ENCODE data around the gene IQCH. TPM values are rescaled to one million over a fixed set of nuclear protein-coding genes. Genes with fewer than 3 reads are reported as not detected.

IQCH gene
- total RNA-seq, 1 experiment from 2014 or later, result 1.1 TPM

- H3K27ac Mint-ChIP-seq, result no peak overlapping the region
- H4K91ac ChIP-seq (ENCODE audit: insufficient read length, low read depth, low read length), result no peak overlapping the region
- no peaks in the 10 kb centered on the region for H3K4me1 ChIP-seq (ENCODE audit: insufficient read depth, low read length)
These were observed 36.2 kb upstream of the IQCH start for GRCh38 chr15:67218428-67218827.

More at GRCh38 chr15:67218428-67218827, 36.2 kb upstream of the IQCH start:
- no peak for DNase-seq
- Histone ChIP-seq H3T11ph (ENCODE audit: low read length) (no peak overlapping the region), H2AK5ac (ENCODE audit: insufficient read length, low read length) (no peak overlapping the region), H2BK20ac (ENCODE audit: low read depth, low read length, poor library complexity, severe bottlenecking) (no peak overlapping the region), H2BK120ac (ENCODE audit: low read depth, low read length, poor library complexity, severe bottlenecking) (no peak overlapping the region), H3K9ac (ENCODE audit: extremely low read depth, insufficient read length, low read length) (no peak overlapping the region), H3K27me3 (ENCODE audit: insufficient read depth, low read length) (no peaks in the 10 kb centered on the region), H3K27ac (ENCODE audit: insufficient read length, low read depth, low read length) (no peak overlapping the region), H3K4ac (ENCODE audit: low read depth, low read length) (no peak overlapping the region), H4K5ac (ENCODE audit: insufficient read length, low read depth, low read length) (no peak overlapping the region), H4K20me1 (ENCODE audit: control insufficient read depth, insufficient read depth, insufficient read length) (no peaks in the 10 kb centered on the region), H4K8ac (replicated peaks; ENCODE audit: insufficient read length, low read depth, low read length) (no peak overlapping the region), H3K79me2 (ENCODE audit: insufficient read depth, low read length) (no peaks in the 10 kb centered on the region), H2BK15ac (ENCODE audit: low read depth, low read length) (no peak overlapping the region), H3K23me2 (ENCODE audit: insufficient read length, low read depth, low read length, poor library complexity, severe bottlenecking) (no peaks in the 10 kb centered on the region), H2BK5ac (ENCODE audit: insufficient read length, low read length) (no peak overlapping the region), H3K56ac (ENCODE audit: insufficient read length, low read depth, low read length) (no peak overlapping the region), H3K23ac (ENCODE audit: insufficient read length, low read depth, low read length) (no peak overlapping the region), H3K14ac (ENCODE audit: insufficient read depth, low read length) (no peak overlapping the region), H2BK12ac (ENCODE audit: insufficient read length, low read depth, low read length) (no peak overlapping the region), H3K79me1 (ENCODE audit: insufficient read depth, low read depth, low read length, poor library complexity, severe bottlenecking) (no peaks in the 10 kb centered on the region), H3K9me3 (ENCODE audit: control insufficient read depth, low read depth, low read length) (no peaks in the 10 kb centered on the region), H2AFZ (ENCODE audit: low read length) (no peak overlapping the region), H3K18ac (ENCODE audit: insufficient read length, low read depth, low read length) (no peak overlapping the region), H3K4me2 (ENCODE audit: insufficient read depth, insufficient read length, low read length) (no peak overlapping the region)
- peaks cover 0 to 6% (median 0%) of the 10 kb centered on the region in 3 experiments; a peak in 2 of 7 replicates for H3K36me3 Mint-ChIP-seq (ENCODE audit: insufficient read depth in 1 of 3, low read depth in 3 of 3)
- no peaks in the 10 kb centered on the region for H3K27me3 Mint-ChIP-seq (ENCODE audit: low read depth)
- TF ChIP-seq CTCF (conservative IDR thresholded peaks at IDR 0.05), result no peak
- H3K4me3 Mint-ChIP-seq, result no peak overlapping the region
- H3K4me1 Mint-ChIP-seq, result no peaks in the 10 kb centered on the region
- H3K9me3 Mint-ChIP-seq, result no peaks in the 10 kb centered on the region

All from H9 (cell line).